ENCODE results near the gene SLC5A5.

- TF ChIP-seq CTCF (IDR thresholded peaks at IDR 0.05) (no peak), POLR2A (IDR thresholded peaks at IDR 0.05) (no peak)
Measured at GRCh38 chr19:17869114-17869608, 2.6 kb upstream of the SLC5A5 start.
